GM23248 (cell line): ENCODE measurements around the gene EEF2K.

ENCODE experiments used
- EZH2 ChIP-seq: fragments of 200-600 bp; sonication (generic); IDR thresholded peaks from 2 replicates; pipeline ENCODE4 v1.6.1; 2018; ENCODE audit warnings: antibody characterized with exemption, mild to moderate bottlenecking; ENCODE audit not compliant: insufficient read depth, poor library complexity, severe bottlenecking
- EZH2phosphoT487 ChIP-seq: fragments of 200-600 bp; sonication (generic); IDR thresholded peaks from 2 replicates; pipeline ENCODE4 v1.6.1; 2018; ENCODE audit warnings: antibody characterized with exemption, moderate library complexity, mild to moderate bottlenecking, low read depth; ENCODE audit not compliant: insufficient read depth

DNA sequence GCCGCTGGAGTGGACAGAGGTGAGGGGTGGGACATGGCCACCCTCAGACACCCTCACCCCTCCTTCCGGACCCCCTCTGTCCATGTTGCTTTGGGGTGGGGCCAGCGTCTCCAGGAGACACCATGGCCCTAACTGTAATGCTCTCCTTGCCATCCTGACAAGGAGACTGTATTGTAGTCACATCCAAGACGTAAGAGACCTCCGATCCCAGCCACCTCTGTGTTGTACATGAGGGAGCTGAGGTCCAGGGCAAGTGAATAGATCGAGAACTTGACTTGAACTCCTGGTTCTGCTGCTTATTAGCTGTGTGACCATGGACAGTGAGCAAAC, 121.3 kb downstream of the EEF2K start:
- TF ChIP-seq EZH2 (no peak), EZH2phosphoT487 (no peak)
